Karpas-422 (cell line): ENCODE data around the gene CELSR1. TPM values are rescaled to one million over a fixed set of nuclear protein-coding genes. Genes with fewer than 3 reads are reported as not detected.
"Not testable (repeated sequence)": the region's sequence is repeated elsewhere in the genome, so short reads cannot be mapped to it uniquely, and the experiment has no call there.

Source experiments
- DNase-seq: peaks from one replicate; pipeline ENCODE4 v3.0.0-alpha.2; 2015
- H2AFZ ChIP-seq: fragments of 200-600 bp; sonication (generic); 2 replicates; pipeline ENCODE4 v1.6.1; 2014; ENCODE audit warnings: antibody characterized with exemption, low read length, mixed read lengths
- H3K27ac ChIP-seq: fragments of 200-600 bp; sonication (generic); 2 replicates; pipeline ENCODE4 v1.5.1; 2014; ENCODE audit warnings: mild to moderate bottlenecking, low read length, moderate library complexity
- H3K27me3 ChIP-seq: fragments of 200-600 bp; sonication (generic); 2 replicates; pipeline ENCODE4 v1.6.1; 2014; ENCODE audit warnings: low read length, mixed read lengths
- H3K36me3 ChIP-seq: fragments of 200-600 bp; sonication (generic); 2 replicates; pipeline ENCODE4 v1.6.1; 2014; ENCODE audit warnings: low read length, mixed read lengths; ENCODE audit not compliant: insufficient read depth
- H3K4me1 ChIP-seq: fragments of 200-600 bp; sonication (generic); 2 replicates; pipeline ENCODE4 v1.6.1; 2014; ENCODE audit warnings: mild to moderate bottlenecking, low read length, mixed read lengths
- H3K4me2 ChIP-seq: fragments of 200-600 bp; sonication (generic); 2 replicates; pipeline ENCODE4 v1.6.1; 2014; ENCODE audit warnings: low read length, low read depth, mild to moderate bottlenecking; ENCODE audit not compliant: poor library complexity, severe bottlenecking
- H3K4me3 ChIP-seq: fragments of 200-600 bp; sonication (generic); 2 replicates; pipeline ENCODE4 v1.5.1; 2014; ENCODE audit warnings: mild to moderate bottlenecking, antibody characterized with exemption, low read length, mixed read lengths
- H3K79me2 ChIP-seq: fragments of 200-600 bp; sonication (generic); 2 replicates; pipeline ENCODE4 v1.6.1; 2014; ENCODE audit warnings: mild to moderate bottlenecking, low read length, mixed read lengths
- H3K9ac ChIP-seq: fragments of 200-600 bp; sonication (generic); 2 replicates; pipeline ENCODE4 v1.6.0; 2014; ENCODE audit warnings: low read length
- H3K9me2 ChIP-seq: fragments of 200-600 bp; sonication (generic), shearing (Covaris generic); replicated peaks from 2 replicates; pipeline ENCODE4 v1.6.0; 2014; ENCODE audit warnings: mild to moderate bottlenecking, low read length, moderate library complexity; ENCODE audit not compliant: insufficient read depth
- H3K9me3 ChIP-seq: fragments of 300-700, 200-600 bp; sonication (generic); 2 replicates; pipeline ENCODE4 v1.6.1; 2014; ENCODE audit warnings: low read length, mixed read lengths
- H4K20me1 ChIP-seq: fragments of 200-600 bp; sonication (generic); 2 replicates; pipeline ENCODE4 v1.6.1; 2014; ENCODE audit warnings: mild to moderate bottlenecking, antibody characterized with exemption, low read length, low read depth; ENCODE audit not compliant: insufficient read depth
- total RNA-seq: library from RNA; depleted of rRNA; stranded (reverse); fragments of >200 nt; shearing (Covaris generic); gene quantifications from 2 replicates; pipeline ENCODE4 v1.2.3, GENCODE V29; 2014; ENCODE audit warnings: low replicate concordance

CELSR1 gene
- total RNA-seq, 1 experiment from 2014 or later = 0.11 TPM

DNA sequence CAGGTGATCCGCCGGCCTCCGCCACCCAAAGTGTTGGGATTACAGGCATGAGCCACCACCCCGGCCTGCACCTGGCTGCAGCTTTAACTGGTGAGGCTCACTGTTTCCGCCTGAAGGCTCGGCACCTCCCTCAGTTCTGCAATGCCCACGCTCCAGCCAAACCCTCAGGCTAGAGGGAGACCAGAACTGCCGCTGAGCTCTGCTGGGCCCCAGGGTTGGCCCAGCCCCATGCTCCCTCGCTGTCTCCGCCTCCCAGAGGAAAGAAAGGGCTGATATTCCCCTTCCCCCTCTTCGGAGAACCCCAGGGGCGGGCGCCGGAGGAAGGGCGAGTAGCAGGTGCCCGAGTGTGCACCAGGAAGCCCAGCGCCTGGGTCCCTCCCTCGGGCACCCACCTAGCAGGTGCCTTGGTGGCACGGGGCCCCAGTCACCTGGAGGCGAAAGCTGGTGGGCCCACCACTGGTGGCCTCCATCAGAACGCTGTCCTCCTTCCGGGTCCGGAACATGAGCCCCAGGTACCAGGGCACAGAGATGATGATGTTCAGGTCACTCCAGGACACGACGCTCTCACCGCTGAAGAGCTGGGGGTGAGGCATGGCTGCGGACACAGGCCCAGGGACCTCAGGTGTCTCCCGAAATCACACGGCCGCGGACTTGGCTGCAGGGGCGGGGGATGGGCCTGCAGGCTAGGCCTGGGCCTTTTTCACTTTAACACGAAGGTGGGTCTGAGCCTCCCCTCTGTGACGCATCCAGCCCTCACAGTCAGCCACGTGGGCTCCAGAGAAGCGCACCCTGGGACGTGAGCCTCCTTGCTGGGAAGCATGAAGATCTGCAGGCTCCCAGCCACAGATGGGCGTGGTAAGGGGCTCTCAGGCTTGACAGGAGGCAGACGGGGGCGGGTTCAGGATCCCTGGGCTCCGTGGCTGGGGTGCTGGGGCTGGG lies 128.6 kb downstream of the CELSR1 start:
- Histone ChIP-seq H3K27ac (no peak overlapping the region), H3K4me1 (no peaks in the 10 kb centered on the region), H4K20me1 (no peaks in the 10 kb centered on the region), H3K79me2 (no peaks in the 10 kb centered on the region), H3K4me3 (no peak overlapping the region), H3K27me3 (no peaks in the 10 kb centered on the region), H3K4me2 (no peak overlapping the region), H2AFZ (no peak overlapping the region), H3K9ac (no peak overlapping the region), H3K9me2 (no peaks in the 10 kb centered on the region), H3K9me3 (no peaks in the 10 kb centered on the region), H3K36me3 (no peaks in the 10 kb centered on the region)
- DNase-seq = no peak

DNA sequence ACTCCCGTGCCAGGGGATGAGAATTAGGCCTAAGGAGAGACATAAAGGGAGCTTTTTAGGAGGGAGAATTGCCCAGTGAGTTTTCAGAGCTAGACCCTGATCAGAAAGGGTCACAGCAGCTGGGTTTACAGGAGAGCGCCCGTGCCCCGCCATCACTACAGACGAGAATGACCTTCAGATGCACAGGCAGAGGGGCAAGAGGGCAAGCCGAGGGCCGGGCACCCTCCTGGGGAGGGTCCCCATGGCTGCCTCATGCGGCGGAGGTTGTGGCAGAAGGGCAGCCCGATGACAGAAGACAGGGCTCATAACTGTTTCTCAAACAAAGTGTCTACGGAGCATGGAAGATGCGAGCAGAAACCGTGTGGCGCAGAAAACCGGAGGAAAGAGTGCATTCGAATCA lies 129.7 kb downstream of the CELSR1 start:
- no peak overlapping the region for H3K9ac ChIP-seq
- H3K4me3 ChIP-seq = no peak overlapping the region
- H3K4me1 ChIP-seq = no peaks in the 10 kb centered on the region
- no peaks in the 10 kb centered on the region for H3K9me3 ChIP-seq
- H3K27ac ChIP-seq = no peak overlapping the region
- H3K4me2 ChIP-seq = no peak overlapping the region
- no peaks in the 10 kb centered on the region for H3K79me2 ChIP-seq
- no peaks in the 10 kb centered on the region for H4K20me1 ChIP-seq
- DNase-seq = no peak
- H3K9me2 ChIP-seq = no peaks in the 10 kb centered on the region
- no peaks in the 10 kb centered on the region for H3K36me3 ChIP-seq
- no peak overlapping the region for H2AFZ ChIP-seq
- H3K27me3 ChIP-seq = no peaks in the 10 kb centered on the region

DNA sequence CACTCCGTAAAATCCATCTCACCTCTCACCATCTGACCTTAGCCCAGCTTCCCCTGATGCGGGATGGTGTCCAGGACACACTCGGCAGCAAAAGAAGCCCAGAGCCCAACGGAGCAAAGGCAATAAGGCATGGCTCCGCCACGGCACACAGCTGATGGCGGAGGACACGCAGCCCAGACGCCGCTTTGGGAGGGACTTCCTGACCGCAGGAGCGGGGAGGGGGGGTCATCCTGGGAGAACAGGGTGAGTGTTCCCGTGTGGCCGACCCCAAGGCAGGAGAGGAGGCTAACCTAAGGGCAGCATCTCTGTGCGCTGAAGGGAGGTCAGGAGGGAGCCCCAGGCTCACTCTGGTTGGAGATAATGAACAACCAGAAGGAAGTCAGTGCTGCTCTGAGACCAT lies 130.6 kb downstream of the CELSR1 start:
- no peak overlapping the region for H3K4me2 ChIP-seq
- no peaks in the 10 kb centered on the region for H3K36me3 ChIP-seq
- DNase-seq = no peak
- no peaks in the 10 kb centered on the region for H3K79me2 ChIP-seq
- H3K4me3 ChIP-seq = no peak overlapping the region
- H3K27me3 ChIP-seq = no peaks in the 10 kb centered on the region
- no peak overlapping the region for H2AFZ ChIP-seq
- H3K4me1 ChIP-seq = no peaks in the 10 kb centered on the region
- no peak overlapping the region for H3K9ac ChIP-seq
- H3K9me3 ChIP-seq = no peaks in the 10 kb centered on the region
- H4K20me1 ChIP-seq = no peaks in the 10 kb centered on the region
- no peak overlapping the region for H3K27ac ChIP-seq
- H3K9me2 ChIP-seq = no peaks in the 10 kb centered on the region

GRCh38 chr22:46406349-46406748 lies 131.1 kb downstream of the CELSR1 start:
- Histone ChIP-seq H4K20me1 (no peaks in the 10 kb centered on the region), H3K9ac (no peak overlapping the region), H3K27me3 (no peaks in the 10 kb centered on the region), H3K9me3 (no peaks in the 10 kb centered on the region), H3K4me3 (no peak overlapping the region), H2AFZ (no peak overlapping the region), H3K9me2 (no peaks in the 10 kb centered on the region), H3K79me2 (no peaks in the 10 kb centered on the region), H3K4me1 (no peaks in the 10 kb centered on the region), H3K4me2 (no peak overlapping the region), H3K27ac (no peak overlapping the region), H3K36me3 (no peaks in the 10 kb centered on the region)
- no peak for DNase-seq

GRCh38 chr22:46405901-46406300 lies 131.5 kb downstream of the CELSR1 start:
- H4K20me1 ChIP-seq = no peaks in the 10 kb centered on the region
- no peaks in the 10 kb centered on the region for H3K36me3 ChIP-seq
- H3K9me3 ChIP-seq = no peaks in the 10 kb centered on the region
- no peaks in the 10 kb centered on the region for H3K4me1 ChIP-seq
- no peak for DNase-seq
- no peak overlapping the region for H3K4me2 ChIP-seq
- H3K27me3 ChIP-seq = no peaks in the 10 kb centered on the region
- no peak overlapping the region for H2AFZ ChIP-seq
- no peaks in the 10 kb centered on the region for H3K79me2 ChIP-seq
- no peak overlapping the region for H3K27ac ChIP-seq
- H3K9me2 ChIP-seq = no peaks in the 10 kb centered on the region
- no peak overlapping the region for H3K4me3 ChIP-seq
- no peak overlapping the region for H3K9ac ChIP-seq

DNA sequence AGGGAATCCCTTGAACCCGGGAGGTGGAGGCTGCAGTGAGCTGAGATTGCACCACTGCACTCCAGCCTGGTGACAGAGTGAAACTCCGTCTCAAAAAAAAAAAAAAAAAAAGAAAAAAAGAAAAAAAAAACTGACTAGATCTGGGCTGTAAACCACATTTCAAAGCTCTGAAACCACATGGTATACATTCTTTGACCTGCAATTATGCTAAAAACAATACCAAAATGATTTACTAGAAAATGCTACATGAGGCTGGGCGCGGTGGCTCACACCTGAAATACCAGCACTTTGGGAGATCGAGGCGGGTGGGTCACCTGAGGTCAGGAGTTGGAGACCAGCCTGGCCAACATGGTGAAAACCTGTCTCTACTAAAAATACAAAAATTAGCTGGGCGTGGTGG lies 133.5 kb downstream of the CELSR1 start:
- not testable (repeated sequence) for H3K4me1 ChIP-seq, H3K9ac ChIP-seq, H3K79me2 ChIP-seq, H3K27me3 ChIP-seq, H3K4me3 ChIP-seq, H2AFZ ChIP-seq, H3K27ac ChIP-seq, H3K36me3 ChIP-seq, H3K4me2 ChIP-seq, DNase-seq, H3K9me3 ChIP-seq, H4K20me1 ChIP-seq, H3K9me2 ChIP-seq

GRCh38 chr22:46402505-46402904 lies 134.9 kb downstream of the CELSR1 start:
- no peak overlapping the region for H3K4me2 ChIP-seq
- H4K20me1 ChIP-seq = no peaks in the 10 kb centered on the region
- H3K9ac ChIP-seq = no peak overlapping the region
- no peaks in the 10 kb centered on the region for H3K9me3 ChIP-seq
- no peaks in the 10 kb centered on the region for H3K27me3 ChIP-seq
- H3K27ac ChIP-seq = no peak overlapping the region
- no peaks in the 10 kb centered on the region for H3K36me3 ChIP-seq
- H3K79me2 ChIP-seq = no peaks in the 10 kb centered on the region
- H3K9me2 ChIP-seq = no peaks in the 10 kb centered on the region
- DNase-seq = no peak
- no peak overlapping the region for H3K4me3 ChIP-seq
- H3K4me1 ChIP-seq = no peaks in the 10 kb centered on the region
- no peak overlapping the region for H2AFZ ChIP-seq

- H3K4me2 ChIP-seq = no peak overlapping the region
- H3K9ac ChIP-seq = no peak overlapping the region
- H3K79me2 ChIP-seq = no peaks in the 10 kb centered on the region
- H3K4me3 ChIP-seq = no peak overlapping the region
- H3K36me3 ChIP-seq = no peaks in the 10 kb centered on the region
- H4K20me1 ChIP-seq = no peaks in the 10 kb centered on the region
- no peak for DNase-seq
- H3K27ac ChIP-seq = no peak overlapping the region
- no peaks in the 10 kb centered on the region for H3K9me3 ChIP-seq
- H2AFZ ChIP-seq = no peak overlapping the region
- no peaks in the 10 kb centered on the region for H3K4me1 ChIP-seq
- no peaks in the 10 kb centered on the region for H3K27me3 ChIP-seq
- no peaks in the 10 kb centered on the region for H3K9me2 ChIP-seq
These were observed 136.1 kb downstream of the CELSR1 start for GRCh38 chr22:46401370-46401769.
